ENCODE measurements around the gene FAM3C.

- no peak for TF ChIP-seq POLR2A (IDR thresholded peaks at IDR 0.05; ENCODE audit: low read depth, low read length)
- no peak for TF ChIP-seq POU2F2 (IDR thresholded peaks at IDR 0.05; ENCODE audit: low read depth, low read length)
- no peak for TF ChIP-seq TAF1 (IDR thresholded peaks at IDR 0.05; ENCODE audit: low read depth, low read length)
- no peak for TF ChIP-seq POLR2AphosphoS5 (IDR thresholded peaks at IDR 0.05; ENCODE audit: low read depth, low read length)
- TF ChIP-seq SPI1 (IDR thresholded peaks at IDR 0.05; ENCODE audit: low read depth, low read length), result no peak
- TF ChIP-seq PAX5 (IDR thresholded peaks at IDR 0.05; ENCODE audit: insufficient read depth, low read length, severe bottlenecking), result no peak
Observed at GRCh38 chr7:121313793-121314676, 82.1 kb downstream of the FAM3C start.

Measured in GM12891 (cell line).